ENCODE measurements around the gene FES.
"Not testable (repeated sequence)": the region's sequence is repeated elsewhere in the genome, so short reads cannot be mapped to it uniquely, and the experiment has no call there.

FES gene

DNA sequence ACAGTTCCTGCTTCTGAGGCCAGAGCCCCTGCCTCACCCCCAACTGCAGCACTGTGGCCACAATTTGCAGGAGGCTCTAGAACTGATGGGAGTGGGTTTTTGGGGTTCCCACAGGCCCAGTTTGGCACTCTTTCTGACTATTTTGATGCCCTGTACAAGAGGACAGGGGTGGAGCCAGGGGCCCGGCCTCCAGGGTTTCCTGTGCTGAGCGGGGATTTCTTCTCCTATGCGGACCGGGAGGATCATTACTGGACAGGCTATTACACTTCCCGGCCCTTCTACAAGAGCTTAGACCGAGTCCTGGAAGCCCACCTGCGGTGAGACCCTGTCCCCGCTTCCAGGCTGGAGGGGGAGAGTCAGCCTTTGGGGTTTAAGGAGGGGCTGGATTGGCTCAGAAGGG, 25.7 kb downstream of the FES start:
- DNase-seq (ENCODE audit: low read depth in 2 of 2): no peak

DNA sequence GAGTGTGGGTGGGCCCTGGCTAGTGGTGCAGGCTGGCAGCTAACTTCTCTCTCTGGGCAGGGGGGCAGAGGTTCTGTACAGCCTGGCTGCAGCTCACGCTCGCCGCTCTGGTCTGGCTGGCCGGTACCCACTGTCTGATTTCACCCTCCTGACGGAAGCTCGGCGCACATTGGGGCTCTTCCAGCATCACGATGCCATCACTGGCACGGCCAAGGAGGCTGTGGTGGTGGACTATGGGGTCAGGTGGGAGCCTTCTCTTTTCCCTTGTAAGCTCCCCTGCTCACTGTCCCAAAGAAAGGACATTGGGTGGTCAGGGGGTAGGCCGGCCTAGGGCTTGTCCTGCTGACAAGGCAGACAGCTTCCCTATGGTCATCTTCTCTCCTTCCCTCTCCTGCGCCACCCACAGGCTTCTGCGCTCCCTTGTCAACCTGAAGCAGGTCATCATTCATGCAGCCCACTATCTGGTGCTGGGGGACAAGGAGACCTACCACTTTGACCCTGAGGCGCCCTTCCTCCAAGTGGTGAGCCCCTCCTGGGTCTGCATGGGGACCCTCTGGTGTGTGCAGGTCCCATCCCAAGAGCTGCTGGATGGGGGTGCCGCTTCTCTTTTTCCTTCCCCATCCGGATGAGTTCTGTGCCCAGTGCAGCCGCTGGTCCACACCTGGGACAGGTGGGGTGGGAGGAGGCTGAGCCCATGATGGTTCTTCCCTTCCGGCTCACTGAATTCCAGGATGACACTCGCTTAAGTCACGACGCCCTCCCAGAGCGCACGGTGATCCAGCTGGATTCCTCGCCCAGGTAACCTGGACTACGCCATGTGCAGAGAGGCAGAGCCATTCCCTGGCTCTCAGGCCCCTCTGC, 26.4 kb downstream of the FES start:
- DNase-seq (ENCODE audit: low read depth in 2 of 2): no peak

DNA sequence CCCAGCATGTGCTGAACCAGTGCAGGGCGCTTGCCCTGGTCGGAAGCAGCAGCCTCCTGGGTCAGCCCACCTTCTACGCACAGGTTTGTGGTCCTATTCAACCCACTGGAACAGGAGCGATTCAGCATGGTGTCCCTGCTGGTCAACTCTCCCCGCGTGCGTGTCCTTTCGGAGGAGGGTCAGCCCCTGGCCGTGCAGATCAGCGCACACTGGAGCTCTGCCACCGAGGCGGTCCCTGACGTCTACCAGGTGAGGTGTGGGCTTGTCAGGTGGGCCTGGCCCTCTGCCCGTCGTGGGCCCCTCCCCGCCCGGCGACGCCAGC, 27.0 kb downstream of the FES start:
- DNase-seq (ENCODE audit: low read depth in 2 of 2): no peak

DNA sequence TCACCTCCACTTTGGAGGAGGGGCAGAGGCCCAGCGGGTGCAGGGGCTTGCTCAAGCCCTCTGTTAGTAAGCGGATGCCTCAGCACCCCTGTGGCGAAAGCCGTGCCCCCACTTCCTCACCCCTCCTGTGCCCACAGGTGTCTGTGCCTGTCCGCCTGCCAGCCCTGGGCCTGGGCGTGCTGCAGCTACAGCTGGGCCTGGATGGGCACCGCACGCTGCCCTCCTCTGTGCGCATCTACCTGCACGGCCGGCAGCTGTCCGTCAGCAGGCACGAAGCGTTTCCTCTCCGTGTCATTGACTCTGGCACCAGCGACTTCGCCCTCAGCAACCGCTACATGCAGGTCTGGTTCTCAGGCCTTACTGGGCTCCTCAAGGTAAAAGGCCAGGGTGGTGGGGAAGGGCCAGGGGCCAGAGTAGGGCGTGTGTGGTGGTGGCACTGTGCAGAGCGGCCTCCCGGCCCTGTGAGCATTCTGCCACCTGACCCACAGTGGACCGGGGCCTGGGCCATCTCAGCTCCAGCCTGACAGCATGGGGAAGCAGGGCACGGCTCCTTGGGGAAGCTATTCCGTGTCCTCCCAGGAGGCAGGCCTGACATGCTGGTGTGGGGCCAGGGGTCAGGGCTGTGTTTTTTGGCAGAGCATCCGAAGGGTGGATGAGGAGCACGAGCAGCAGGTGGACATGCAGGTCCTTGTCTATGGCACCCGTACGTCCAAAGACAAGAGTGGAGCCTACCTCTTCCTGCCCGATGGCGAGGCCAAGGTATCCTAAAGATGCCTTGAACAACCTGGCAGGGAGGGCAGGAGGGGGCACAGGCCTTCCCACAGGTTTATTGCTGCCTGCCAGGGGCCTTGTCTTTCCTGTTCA, 27.8 kb downstream of the FES start:
- DNase-seq (ENCODE audit: low read depth in 2 of 2): no peak

DNA sequence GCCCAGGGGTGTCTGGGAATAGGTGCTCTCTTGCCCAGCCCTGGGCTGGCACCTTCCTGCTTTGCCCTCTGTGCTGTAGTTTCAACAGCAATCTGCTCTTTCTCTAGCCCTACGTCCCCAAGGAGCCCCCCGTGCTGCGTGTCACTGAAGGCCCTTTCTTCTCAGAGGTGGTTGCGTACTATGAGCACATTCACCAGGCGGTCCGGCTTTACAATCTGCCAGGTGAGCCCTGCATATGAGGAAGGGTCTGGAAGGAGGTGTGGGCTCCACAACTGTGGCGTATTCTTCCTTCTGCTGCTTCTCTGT, 28.4 kb downstream of the FES start:
- no peak for DNase-seq (ENCODE audit: low read depth in 2 of 2)

DNA sequence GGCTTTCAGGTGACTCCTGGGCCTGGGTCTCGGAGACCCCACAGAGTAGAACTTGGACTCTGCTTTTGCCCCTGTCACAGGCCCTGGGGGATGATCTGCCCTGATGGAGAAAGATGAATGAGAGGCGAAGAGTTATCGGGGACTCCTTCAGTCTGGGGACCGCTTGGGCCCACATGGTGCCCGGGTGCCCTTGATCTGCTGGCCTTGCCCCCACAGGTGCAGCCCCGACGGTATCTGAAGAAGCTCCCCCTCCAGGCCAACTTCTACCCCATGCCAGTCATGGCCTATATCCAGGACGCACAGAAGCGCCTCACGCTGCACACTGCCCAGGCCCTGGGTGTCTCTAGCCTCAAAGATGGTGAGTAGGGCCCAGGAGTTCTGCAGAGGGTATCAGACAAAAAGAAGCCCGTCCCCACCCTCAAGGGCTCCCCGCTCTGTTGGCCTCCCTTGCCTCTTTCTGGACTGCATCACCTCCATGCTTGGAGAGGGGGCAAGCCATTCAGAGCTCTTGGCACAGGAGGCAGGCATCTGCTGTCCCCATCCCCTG, 29.2 kb downstream of the FES start:
- DNase-seq (ENCODE audit: low read depth in 2 of 2): no peak

DNA sequence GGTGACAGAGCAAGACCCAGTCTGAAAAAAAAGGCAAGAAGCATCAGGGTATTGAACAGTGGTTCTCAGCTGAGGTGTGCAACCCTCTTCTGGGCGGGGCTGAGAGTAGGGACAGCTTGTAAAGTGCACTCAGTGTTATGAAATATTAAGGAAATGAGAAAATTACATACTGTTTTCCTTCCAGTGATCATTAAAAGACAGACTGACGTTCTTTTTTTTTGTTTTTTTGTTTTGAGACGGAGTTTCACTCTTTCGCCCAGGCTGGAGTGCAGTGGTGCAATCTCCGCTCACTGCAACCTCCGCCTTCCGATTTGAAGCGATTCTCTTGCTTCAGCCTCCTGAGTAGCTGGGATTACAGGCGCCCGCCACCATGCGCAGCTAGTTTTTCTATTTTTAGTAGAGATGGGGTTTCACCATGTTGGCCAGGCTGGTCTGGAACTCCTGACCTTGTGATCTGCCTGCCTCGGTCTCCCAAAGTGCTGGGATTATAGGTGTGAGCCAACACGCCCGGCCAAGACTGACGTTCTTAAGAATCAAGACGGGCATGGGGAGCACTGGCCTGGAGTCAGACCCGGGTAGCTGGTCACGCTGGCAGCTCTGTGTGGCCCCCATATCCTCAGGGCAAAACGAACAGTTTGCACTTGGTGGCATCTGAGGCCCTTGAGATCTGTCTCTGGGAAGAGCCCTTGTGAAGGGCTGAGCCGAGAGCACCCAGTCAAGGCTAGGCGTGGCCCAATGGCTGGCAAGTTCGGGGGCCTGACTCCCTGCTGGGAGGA, 30.2 kb downstream of the FES start:
- no peak for DNase-seq (ENCODE audit: low read depth in 2 of 2)

DNA sequence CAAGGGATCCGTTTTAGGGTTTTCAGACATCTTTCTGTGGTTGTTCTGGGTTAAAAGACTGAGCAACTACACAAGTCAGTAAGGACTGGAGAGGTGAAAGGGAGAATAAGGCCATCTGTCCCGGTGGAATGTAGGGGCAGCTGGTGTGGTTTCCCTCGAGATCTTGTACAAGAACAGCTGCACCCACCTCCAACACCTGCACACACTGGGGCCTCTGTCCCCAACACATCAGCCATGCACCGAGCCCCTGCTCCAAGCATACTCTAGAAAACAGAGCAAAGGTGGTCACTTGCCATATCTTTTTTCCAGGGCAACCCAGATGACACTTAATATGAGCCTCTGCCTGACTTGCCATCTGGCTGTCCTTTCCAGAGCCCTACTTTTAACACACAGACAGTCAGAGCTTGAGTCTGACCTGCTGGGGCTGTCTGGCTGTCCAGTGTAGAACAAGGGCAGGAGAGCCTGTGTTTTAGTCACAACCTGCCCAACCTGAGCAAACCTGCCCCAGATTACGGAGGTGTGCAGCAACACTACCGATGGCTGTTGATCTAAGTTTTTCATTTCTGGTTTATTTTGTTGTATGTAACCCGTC, 31.0 kb downstream of the FES start:
- no peak for DNase-seq (ENCODE audit: low read depth in 2 of 2)

DNA sequence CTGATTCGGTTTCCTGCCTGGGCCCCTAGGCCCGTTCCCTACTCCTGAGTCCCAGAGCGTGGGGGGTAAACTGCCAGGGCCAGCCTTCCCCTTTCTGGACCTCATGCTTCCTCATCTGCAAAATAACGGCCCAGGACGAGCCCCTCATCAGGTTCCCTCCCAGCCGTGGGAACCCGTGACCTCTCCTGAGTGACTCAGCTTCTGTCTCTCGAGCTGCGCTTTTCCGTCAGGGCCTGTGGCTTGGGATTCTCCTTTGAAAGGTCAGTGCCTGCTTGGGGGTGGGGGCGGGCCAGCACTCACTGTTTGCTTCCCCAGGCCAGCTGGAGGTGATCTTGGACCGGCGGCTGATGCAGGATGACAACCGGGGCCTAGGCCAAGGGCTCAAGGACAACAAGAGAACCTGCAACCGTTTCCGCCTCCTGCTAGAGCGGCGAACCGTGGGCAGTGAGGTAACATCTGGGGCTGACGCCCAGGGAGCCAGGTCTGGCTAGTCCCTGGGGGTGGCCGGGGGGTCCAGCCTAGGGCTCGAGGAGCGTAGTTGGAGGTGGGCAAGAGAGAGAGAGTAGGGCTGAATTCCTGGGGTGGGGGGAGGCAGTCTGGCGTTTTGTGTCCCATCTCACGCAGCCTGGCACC, 31.6 kb downstream of the FES start:
- DNase-seq (ENCODE audit: low read depth in 2 of 2): no peak

DNA sequence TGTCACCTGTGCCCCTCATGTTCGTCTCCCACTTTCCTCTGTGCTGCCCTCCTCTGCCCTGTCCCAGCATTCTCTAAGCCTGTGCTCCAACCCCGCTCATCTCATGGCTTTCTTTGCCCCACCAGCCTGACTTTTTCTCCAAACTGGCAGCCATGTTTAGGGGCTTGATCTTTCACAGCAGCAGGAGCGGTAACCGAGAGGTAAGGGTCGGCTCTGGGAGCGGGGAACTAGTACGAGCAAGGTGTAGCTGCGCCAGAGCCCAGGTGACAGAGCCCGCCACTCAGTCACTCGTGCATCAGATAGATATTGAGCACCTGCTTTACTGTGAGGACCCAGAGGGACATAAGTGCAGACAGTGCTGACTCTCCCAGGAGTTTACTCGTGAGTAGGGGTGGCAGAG, 32.2 kb downstream of the FES start:
- DNase-seq (ENCODE audit: low read depth in 2 of 2): no peak

DNA sequence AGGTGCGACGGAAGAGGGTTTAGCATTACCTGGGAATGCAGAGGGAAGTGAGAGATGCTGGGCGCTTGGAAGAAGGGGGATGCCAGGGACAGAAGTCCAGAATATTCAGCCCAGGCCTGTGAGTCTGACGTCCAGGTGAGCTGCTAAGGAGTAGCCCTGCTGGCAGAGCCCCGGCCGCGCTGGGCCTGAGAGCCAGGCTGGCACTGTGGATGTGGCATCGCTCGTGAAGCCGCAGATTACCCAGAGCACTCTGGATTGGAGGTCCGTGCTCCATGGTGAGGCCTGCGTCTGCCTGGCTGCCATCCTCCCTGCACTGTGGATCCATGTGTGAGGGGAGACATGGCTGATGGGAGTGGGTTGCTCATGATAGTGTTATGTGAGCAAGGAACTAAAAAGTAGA, 33.3 kb downstream of the FES start:
- no peak for DNase-seq (ENCODE audit: low read depth in 2 of 2)

DNA sequence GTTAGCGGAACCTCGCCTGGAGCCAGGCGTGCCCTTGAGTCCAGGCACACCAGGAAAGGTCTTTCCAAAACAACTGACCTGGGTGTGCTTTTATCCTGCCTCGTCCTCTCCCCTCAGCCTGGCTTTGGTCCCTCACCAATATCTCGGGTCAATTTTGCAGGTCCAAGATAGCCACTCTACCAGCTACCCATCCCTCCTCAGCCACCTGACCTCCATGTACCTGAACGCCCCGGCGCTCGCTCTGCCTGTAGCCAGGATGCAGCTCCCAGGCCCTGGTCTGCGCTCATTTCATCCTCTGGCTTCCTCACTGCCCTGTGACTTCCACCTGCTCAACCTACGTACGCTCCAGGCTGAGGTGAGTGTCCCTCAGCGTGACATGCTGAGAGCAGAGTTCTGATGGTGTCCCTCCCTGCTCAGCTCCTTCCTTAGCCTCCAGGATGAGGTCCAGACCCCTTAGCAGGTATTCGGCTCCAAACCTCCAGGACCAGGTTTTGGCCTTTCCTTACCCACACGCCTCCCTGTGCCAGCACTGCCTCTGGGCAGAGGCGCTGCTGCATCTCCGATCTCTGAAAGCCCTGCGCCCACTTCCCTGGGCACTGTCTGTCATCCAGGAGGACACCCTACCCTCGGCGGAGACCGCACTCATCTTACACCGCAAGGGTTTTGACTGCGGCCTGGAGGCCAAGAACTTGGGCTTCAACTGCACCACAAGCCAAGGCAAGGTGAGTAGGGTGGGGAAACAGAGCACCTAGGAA, 33.9 kb downstream of the FES start:
- no peak for DNase-seq (ENCODE audit: low read depth in 2 of 2)

DNA sequence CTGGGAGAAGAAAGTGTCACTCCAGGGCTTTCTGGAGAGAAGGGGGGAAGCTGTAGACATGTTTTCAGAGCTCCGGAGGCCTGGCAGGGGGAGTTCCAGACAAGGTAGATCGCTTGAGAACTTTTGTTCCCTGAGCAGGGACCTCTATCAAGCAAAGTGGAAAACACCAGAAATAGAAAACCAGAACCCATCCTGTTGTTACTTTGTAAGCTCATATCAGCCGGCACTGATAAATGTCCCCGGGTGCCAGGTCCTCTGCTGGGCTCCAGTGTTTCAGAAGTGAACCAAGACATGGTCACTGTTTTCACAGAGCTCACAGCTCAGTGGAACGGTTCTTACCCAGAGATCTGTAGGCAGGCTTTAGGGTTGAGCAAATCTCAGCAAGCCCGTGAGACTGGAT, 34.5 kb downstream of the FES start:
- no peak for DNase-seq (ENCODE audit: low read depth in 2 of 2)

DNA sequence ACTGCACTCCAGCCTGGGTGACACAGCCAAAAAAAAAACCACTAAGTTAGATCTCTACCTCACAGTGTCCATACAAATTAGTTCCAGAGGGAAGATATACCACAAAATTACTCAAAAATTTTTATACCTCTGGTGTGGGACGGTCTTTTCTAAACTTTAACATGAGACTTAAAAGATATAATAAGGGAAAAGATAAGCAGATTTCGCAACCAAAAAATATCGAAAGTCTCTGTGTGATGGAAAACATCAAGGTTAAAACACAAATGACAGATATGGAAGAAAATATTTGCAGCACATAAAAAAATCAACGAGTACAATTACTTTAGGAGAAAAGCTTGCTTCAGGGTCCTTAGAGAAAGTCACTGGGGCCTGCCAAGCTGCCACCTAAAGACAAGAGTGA, 37.6 kb downstream of the FES start:
- DNase-seq (ENCODE audit: low read depth in 2 of 2): no peak

DNA sequence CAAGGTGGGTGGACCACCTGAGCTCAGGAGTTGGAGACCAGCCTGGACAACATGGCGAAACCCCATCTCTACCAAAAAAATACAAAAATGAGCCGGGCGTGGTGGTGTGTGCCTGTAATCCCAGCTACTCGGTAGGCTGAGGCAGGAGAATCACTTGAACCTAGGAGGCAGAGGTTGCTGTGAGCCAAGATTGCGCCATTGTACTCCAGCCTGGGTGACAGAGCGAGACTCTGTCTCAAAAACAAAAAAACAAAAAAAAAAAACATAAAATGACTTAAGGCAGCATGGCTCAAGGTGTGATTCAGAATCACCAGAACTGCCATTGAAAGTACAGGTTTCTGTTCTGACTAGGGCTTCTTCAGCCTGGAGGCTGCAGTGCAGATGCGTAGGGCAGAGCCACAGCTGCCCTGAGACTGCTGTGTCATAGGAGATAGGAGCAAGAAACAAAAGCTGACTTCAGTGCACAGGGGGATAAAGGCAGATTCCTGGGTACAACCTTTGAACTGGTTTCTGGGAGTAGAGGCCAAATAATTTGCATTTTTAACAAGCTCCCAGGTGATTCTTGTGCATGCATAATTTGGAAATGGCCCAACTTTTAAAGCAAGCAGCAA, 38.5 kb downstream of the FES start:
- DNase-seq (ENCODE audit: low read depth in 2 of 2): peak in 1 of 2 donors; percentile 37

DNA sequence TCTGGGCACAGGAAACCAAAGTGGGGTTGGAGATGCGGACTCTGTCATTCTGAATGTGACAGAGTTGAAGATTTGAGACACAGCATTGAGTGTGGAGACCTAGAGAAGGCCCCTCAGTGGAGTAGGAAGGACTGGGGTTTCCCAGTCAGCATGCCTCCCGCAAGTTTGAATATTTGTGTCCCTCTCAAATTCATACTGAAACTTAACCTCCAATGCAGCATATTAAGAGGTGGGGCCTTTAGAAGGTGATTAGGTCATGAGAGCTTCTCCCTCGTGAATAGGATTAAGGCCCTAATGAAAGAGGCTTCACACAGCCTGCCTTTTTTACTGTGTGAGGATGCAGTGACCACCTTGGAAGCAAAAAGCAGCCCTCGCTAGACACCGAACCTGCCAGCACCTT, 40.1 kb downstream of the FES start:
- DNase-seq (ENCODE audit: low read depth in 2 of 2): no peak

DNA sequence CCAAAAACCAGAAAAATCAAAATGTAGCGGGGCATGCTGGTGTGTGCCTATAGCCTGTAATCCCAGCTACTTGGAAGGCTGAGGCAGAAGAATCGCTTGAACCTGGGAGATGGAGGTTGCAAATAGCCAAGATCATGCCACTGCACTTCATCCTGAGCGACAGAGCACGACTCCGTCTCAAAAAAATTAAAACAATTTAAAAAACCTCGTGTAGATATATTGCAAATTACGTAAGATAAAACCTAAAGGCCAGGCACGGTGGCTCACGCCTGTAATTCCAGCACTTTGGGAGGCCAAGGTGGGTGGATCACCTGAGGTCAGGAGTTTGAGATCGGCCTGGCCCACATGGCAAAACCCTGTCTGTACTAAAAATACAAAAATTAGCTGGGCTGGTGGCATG, 42.5 kb downstream of the FES start:
- DNase-seq (ENCODE audit: low read depth in 2 of 2): not testable (repeated sequence)

DNA sequence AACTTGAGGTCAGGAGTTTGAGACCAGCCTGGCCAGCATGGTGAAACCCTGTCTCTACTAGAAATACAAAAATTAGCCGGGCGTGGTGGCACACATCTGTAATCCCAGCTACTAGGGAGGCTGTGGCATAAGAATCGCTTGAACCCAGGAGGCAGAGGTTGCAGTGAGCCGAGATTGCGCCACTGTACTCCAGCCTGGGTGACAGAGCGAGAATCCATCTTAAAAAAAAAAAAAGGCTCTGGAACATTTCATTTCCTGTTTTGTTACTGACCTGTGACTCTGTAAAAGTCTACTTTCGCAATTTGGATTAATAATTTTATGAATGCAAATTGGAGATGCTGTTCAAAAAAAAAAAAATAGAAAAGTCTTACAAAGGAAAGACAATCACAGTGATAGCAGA, 43.8 kb downstream of the FES start:
- DNase-seq (ENCODE audit: low read depth in 2 of 2): not testable (repeated sequence)

DNA sequence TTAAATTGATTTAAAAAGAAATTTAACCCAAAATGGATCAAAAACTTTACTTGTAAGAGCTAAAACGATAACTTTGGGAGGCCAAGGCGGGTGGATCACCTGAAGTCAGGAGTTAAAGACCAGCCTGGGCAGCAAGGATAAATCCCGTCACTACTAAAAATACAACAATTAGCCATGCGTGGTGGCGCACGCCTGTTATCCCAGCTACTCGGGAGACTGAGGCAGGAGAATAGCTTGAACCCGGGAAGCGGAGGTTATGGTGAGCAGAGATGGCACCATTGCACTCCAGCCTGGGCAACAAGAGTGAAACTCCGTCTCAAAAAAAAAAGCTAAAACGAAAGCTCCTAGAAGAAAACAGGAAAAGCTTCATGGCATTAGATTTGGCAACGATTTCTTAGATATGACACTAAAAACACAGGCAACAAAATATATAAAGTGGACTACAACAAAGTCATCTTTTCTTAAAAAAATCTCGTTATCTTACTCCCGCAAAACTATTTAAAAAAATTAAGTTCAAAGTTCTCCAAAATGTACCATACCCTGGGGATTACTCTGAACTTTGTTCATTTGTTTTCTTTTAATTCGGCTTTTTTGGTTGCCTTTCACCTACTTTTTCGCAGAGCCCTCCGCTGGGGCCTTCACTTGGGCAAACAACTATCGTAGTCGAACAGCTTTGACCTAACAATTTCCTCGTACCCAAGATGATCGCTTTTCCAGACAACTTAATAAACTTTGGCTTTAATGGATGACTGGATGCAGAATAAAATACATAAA, 45.1 kb downstream of the FES start:
- no peak for DNase-seq (ENCODE audit: low read depth in 2 of 2)

Measured in stimulated activated CD8-positive, alpha-beta memory T cell treated with anti-CD3 and anti-CD28 coated beads, Interleukin-15, amount 100 ng/mL, for 48 hours (primary cell).